HepG2 (cell line): ENCODE data around the gene BIRC3. TPM values are rescaled to one million over a fixed set of nuclear protein-coding genes. Genes with fewer than 3 reads are reported as not detected.

Source experiments
- CEBPB ChIP-seq: IDR thresholded peaks from 2 replicates; pipeline ENCODE4 v1.6.1; 2011; ENCODE audit warnings: low read depth, low read length, improper control_type of control experiment, borderline replicate concordance
- HMG20A ChIP-seq: IDR thresholded peaks from 2 replicates; pipeline ENCODE4 v1.6.1; 2016; ENCODE audit warnings: borderline replicate concordance
- HNF4G ChIP-seq, 2 experiments: sonication (generic) in 1 of 2; formaldehyde crosslinking in 1 of 2; IDR thresholded peaks; 2 replicates each; pipeline versions ENCODE4 v1.4.0 to v1.6.1; 2011 to 2020; ENCODE audit warnings: borderline replicate concordance in 2 of 2, low read depth in 2 of 2, mild to moderate bottlenecking in 2 of 2, low read length in 1 of 2, missing genetic modification reagents in 1 of 2, moderate library complexity in 1 of 2
- MBD4 ChIP-seq: IDR thresholded peaks from 2 replicates; pipeline ENCODE4 v1.6.1; 2012; ENCODE audit warnings: low read length, inconsistent platforms, borderline replicate concordance
- NFE2L1 ChIP-seq: sonication (generic); formaldehyde crosslinking; IDR thresholded peaks from 2 replicates; pipeline ENCODE4 v1.4.0; 2020; ENCODE audit warnings: missing genetic modification reagents, mild to moderate bottlenecking, borderline replicate concordance
- PHF5A ChIP-seq: IDR thresholded peaks from one replicate; pipeline ENCODE4 v1.6.1; 2018; ENCODE audit warnings: low read depth, missing genetic modification reagents; ENCODE audit not compliant: unreplicated experiment
- PITX1 ChIP-seq: sonication (generic); formaldehyde crosslinking; IDR thresholded peaks from 2 replicates; pipeline ENCODE4 v1.5.1; 2020; ENCODE audit warnings: mild to moderate bottlenecking, missing genetic modification reagents
- RAD21 ChIP-seq: fragments of 450-650 bp; formaldehyde crosslinking; IDR thresholded peaks from 2 replicates; pipeline ENCODE4 v1.5.0; 2020; ENCODE audit warnings: mild to moderate bottlenecking
- REXO4 ChIP-seq: sonication (generic); formaldehyde crosslinking; IDR thresholded peaks from 2 replicates; pipeline ENCODE4 v1.8.0; 2022; ENCODE audit warnings: missing genetic modification reagents, mild to moderate bottlenecking, borderline replicate concordance
- RFXAP ChIP-seq: sonication (generic); formaldehyde crosslinking; IDR thresholded peaks from 2 replicates; pipeline ENCODE4 v1.4.0; 2020; ENCODE audit warnings: missing genetic modification reagents, borderline replicate concordance
- SSRP1 ChIP-seq: IDR thresholded peaks from 2 replicates; pipeline ENCODE4 v1.6.1; 2016; ENCODE audit warnings: control low read depth
- TEAD3 ChIP-seq: optimal IDR thresholded peaks from 2 replicates; pipeline ENCODE3; 2016; ENCODE audit warnings: borderline replicate concordance
- ZBTB7B ChIP-seq: sonication (generic); formaldehyde crosslinking; IDR thresholded peaks from 2 replicates; pipeline ENCODE4 v1.4.0; 2020; ENCODE audit warnings: missing genetic modification reagents
- ZFY ChIP-seq: sonication (generic); formaldehyde crosslinking; IDR thresholded peaks from 2 replicates; pipeline ENCODE4 v1.4.0; 2020; ENCODE audit warnings: missing genetic modification reagents
- ZNF12 ChIP-seq: sonication (generic); formaldehyde crosslinking; IDR thresholded peaks from 2 replicates; pipeline ENCODE4 v1.5.0; 2020; ENCODE audit warnings: missing genetic modification reagents
- ZNF180 ChIP-seq: sonication (generic); formaldehyde crosslinking; IDR thresholded peaks from 2 replicates; pipeline ENCODE4 v1.4.0; 2020; ENCODE audit warnings: low read depth, missing genetic modification reagents, borderline replicate concordance
- ZNF629 ChIP-seq: sonication (generic); formaldehyde crosslinking; conservative IDR thresholded peaks from 2 replicates; pipeline ENCODE4 v1.5.0; 2020; ENCODE audit warnings: missing genetic modification reagents
- ZNF781 ChIP-seq: sonication (generic); formaldehyde crosslinking; IDR thresholded peaks from 2 replicates; pipeline ENCODE4 v1.5.1; 2020; ENCODE audit warnings: borderline replicate concordance, mild to moderate bottlenecking, missing genetic modification reagents; ENCODE audit errors: not compliant biosample characterization
- polyA plus RNA-seq, 8 experiments: library from polyadenylated mRNA; depleted of rRNA in 3 of 8; stranded (reverse) in 7 of 8; unstranded in 1 of 8; fragments of >200 nt; fragmentation: Illumina TruSeq in 4 of 8; extraction: Trizol in 4 of 8; gene quantifications; 2 replicates each; pipeline versions ENCODE4 v1.2.1 to v1.2.3, GENCODE V29; 2011 to 2016; ENCODE audit warnings: low read depth in 4 of 8, missing spikeins in 1 of 8, mixed read lengths in 1 of 8; ENCODE audit not compliant: insufficient read depth in 1 of 8
- total RNA-seq, 5 experiments: library from RNA; depleted of rRNA; stranded (reverse); fragments of >200 nt; fragmentation: Illumina TruSeq; extraction: Trizol; gene quantifications; 2 replicates each; pipeline ENCODE4 v1.2.3, GENCODE V29; 2016; ENCODE audit warnings: low read depth in 1 of 5
- TF ChIP-seq, protein P1 (sequence below), 2 experiments: fragments of 450-650 bp in 1 of 2; sonication (generic) in 1 of 2; formaldehyde crosslinking; IDR thresholded peaks; 2 replicates each; pipeline versions ENCODE4 v1.5.0 to v1.8.0; 2020 to 2022; ENCODE audit warnings: mild to moderate bottlenecking in 1 of 2, missing genetic modification reagents in 1 of 2
- TF ChIP-seq, protein P2 (sequence below): sonication (generic); formaldehyde crosslinking; IDR thresholded peaks from 2 replicates; pipeline ENCODE4 v1.9.0; 2021; ENCODE audit warnings: missing genetic modification reagents, mild to moderate bottlenecking, borderline replicate concordance
- TF ChIP-seq, protein P3 (sequence below): IDR thresholded peaks from 2 replicates; pipeline ENCODE4 v1.6.1; 2012; ENCODE audit warnings: inconsistent platforms
- TF ChIP-seq, protein P4 (sequence below): IDR thresholded peaks from 2 replicates; pipeline ENCODE4 v1.6.1; 2016; ENCODE audit warnings: control low read depth
- TF ChIP-seq, protein P5 (sequence below): sonication (generic); formaldehyde crosslinking; IDR thresholded peaks from 2 replicates; pipeline ENCODE4 v1.5.0; 2020; ENCODE audit warnings: missing genetic modification reagents, mild to moderate bottlenecking, borderline replicate concordance
- TF ChIP-seq, protein P6 (sequence below): IDR thresholded peaks from 2 replicates; pipeline ENCODE4 v1.6.1; 2012; ENCODE audit warnings: low read depth, low read length, improper control_type of control experiment

Gene BIRC3
- total and polyA plus RNA-seq, 2 of the 13 experiments (the other 11 are each of a cell fraction or from before 2014, with no cell fraction given): 0.41 to 4.2 TPM

DNA sequence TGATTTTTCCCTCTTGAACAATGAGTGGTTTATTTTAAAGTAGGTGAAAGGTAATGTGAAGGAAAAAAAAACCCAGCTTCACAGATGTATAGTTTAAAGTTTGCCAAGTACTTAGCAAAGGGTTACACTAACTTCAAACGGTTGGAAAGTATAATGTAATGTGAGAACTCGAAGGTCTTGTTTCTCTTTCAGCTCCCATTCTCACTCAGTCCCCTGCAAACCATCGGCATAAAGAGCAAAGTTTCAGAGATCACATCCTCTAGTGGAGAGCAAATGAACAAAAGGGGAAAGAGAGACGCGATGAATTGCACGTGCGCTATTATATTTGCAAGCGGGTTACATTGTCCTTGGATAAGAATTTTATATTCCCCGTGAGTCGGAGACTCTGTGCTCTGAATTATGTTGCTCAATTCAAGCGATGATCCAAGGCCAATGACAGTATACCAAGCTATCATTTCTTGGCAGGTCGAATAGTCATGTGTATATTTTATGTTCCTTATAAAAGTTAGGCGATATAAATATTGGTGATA, 37.6 kb upstream of the BIRC3 start (continued):
- TF ChIP-seq ZNF781 (CRISPR knock-in tag) (no peak), RFXAP (CRISPR knock-in tag) (peak; percentile 76; the same call in 1 of the 2 replicates), PITX1 (CRISPR knock-in tag) (peak; percentile 75), TEAD3 (CRISPR knock-in tag) (peak; percentile 51), HNF4G (IDR thresholded peaks at IDR 0.05; ENCODE audit: borderline replicate concordance, low read depth, low read length) (peak; percentile 55), HNF4G (CRISPR knock-in tag; IDR thresholded peaks at IDR 0.05; ENCODE audit: borderline replicate concordance, low read depth) (peak; percentile 48; the same call in 1 of the 2 replicates), NFE2L1 (no peak), MBD4 (peak; percentile 72; the same call in 1 of the 2 replicates), ZNF180 (CRISPR knock-in tag) (no peak), RAD21 (CRISPR knock-in tag) (peak; percentile 46; the same call in 1 of the 2 replicates), ZNF629 (CRISPR knock-in tag) (peak; percentile 50), ZBTB7B (CRISPR knock-in tag) (peak; percentile 22; the same call in 1 of the 2 replicates), HMG20A (CRISPR knock-in tag) (peak; percentile 60; the same call in 1 of the 2 replicates), ZNF12 (CRISPR knock-in tag) (peak; percentile 68; the same call in 1 of the 2 replicates), PHF5A (CRISPR knock-in tag) (peak; percentile 79), ZFY (CRISPR knock-in tag) (no peak), REXO4 (CRISPR knock-in tag) (no peak), CEBPB (peak; percentile 55; the same call in 1 of the 2 replicates), SSRP1 (CRISPR knock-in tag) (0 out of 2 replicates have a peak, but pooled peaks have one; percentile 28)
- TF ChIP-seq, protein P1, sequence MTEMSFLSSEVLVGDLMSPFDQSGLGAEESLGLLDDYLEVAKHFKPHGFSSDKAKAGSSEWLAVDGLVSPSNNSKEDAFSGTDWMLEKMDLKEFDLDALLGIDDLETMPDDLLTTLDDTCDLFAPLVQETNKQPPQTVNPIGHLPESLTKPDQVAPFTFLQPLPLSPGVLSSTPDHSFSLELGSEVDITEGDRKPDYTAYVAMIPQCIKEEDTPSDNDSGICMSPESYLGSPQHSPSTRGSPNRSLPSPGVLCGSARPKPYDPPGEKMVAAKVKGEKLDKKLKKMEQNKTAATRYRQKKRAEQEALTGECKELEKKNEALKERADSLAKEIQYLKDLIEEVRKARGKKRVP (CRISPR knock-in tag; IDR thresholded peaks at IDR 0.05): peak in 1 of 2 experiments; percentile 21; a peak in 1 of 4 replicates
- TF ChIP-seq, protein P2, sequence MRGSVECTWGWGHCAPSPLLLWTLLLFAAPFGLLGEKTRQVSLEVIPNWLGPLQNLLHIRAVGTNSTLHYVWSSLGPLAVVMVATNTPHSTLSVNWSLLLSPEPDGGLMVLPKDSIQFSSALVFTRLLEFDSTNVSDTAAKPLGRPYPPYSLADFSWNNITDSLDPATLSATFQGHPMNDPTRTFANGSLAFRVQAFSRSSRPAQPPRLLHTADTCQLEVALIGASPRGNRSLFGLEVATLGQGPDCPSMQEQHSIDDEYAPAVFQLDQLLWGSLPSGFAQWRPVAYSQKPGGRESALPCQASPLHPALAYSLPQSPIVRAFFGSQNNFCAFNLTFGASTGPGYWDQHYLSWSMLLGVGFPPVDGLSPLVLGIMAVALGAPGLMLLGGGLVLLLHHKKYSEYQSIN (CRISPR knock-in tag): no peak
- TF ChIP-seq, protein P3, sequence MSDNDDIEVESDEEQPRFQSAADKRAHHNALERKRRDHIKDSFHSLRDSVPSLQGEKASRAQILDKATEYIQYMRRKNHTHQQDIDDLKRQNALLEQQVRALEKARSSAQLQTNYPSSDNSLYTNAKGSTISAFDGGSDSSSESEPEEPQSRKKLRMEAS: peak; percentile 67
- TF ChIP-seq, protein P4, sequence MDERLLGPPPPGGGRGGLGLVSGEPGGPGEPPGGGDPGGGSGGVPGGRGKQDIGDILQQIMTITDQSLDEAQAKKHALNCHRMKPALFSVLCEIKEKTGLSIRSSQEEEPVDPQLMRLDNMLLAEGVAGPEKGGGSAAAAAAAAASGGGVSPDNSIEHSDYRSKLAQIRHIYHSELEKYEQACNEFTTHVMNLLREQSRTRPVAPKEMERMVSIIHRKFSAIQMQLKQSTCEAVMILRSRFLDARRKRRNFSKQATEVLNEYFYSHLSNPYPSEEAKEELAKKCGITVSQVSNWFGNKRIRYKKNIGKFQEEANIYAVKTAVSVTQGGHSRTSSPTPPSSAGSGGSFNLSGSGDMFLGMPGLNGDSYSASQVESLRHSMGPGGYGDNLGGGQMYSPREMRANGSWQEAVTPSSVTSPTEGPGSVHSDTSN: no peak
- TF ChIP-seq, protein P5, sequence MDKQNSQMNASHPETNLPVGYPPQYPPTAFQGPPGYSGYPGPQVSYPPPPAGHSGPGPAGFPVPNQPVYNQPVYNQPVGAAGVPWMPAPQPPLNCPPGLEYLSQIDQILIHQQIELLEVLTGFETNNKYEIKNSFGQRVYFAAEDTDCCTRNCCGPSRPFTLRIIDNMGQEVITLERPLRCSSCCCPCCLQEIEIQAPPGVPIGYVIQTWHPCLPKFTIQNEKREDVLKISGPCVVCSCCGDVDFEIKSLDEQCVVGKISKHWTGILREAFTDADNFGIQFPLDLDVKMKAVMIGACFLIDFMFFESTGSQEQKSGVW: no peak
- TF ChIP-seq, protein P6, sequence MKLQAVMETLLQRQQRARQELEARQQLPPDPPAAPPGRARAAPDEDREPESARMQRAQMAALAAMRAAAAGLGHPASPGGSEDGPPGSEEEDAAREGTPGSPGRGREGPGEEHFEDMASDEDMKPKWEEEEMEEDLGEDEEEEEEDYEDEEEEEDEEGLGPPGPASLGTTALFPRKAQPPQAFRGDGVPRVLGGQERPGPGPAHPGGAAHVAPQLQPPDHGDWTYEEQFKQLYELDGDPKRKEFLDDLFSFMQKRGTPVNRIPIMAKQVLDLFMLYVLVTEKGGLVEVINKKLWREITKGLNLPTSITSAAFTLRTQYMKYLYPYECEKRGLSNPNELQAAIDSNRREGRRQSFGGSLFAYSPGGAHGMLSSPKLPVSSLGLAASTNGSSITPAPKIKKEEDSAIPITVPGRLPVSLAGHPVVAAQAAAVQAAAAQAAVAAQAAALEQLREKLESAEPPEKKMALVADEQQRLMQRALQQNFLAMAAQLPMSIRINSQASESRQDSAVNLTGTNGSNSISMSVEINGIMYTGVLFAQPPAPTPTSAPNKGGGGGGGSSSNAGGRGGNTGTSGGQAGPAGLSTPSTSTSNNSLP: peak; percentile 88
